HL-60 (cell line): ENCODE measurements around the gene TAS2R31.

Experiments used
- DNase-seq, 2 experiments: peaks; one replicate each; pipeline ENCODE4 v3.0.0-alpha.2; 2010 to 2020; ENCODE audit warnings: low read depth in 1 of 2, low spot score in 1 of 2
- H3K27ac ChIP-seq: fragments of 250-450 bp; sonication (Bioruptor Pico); replicated peaks from 2 replicates; pipeline ENCODE4 v1.5.1; 2020; ENCODE audit warnings: mild to moderate bottlenecking, moderate library complexity
- H3K27me3 ChIP-seq: fragments of 250-450 bp; sonication (Bioruptor Pico); 2 replicates; pipeline ENCODE4 v1.5.1; 2021; ENCODE audit warnings: mild to moderate bottlenecking, moderate library complexity; ENCODE audit not compliant: insufficient read depth, poor library complexity, severe bottlenecking
- H3K4me3 ChIP-seq: replicated peaks from 2 replicates; pipeline ENCODE4 v1.5.1; 2011; ENCODE audit warnings: mild to moderate bottlenecking, control low read depth, low read length; ENCODE audit not compliant: insufficient read depth
- GABPA ChIP-seq: IDR thresholded peaks from 2 replicates; pipeline ENCODE4 v1.6.1; 2012; ENCODE audit warnings: low read depth
- POLR2AphosphoS5 ChIP-seq: IDR thresholded peaks from 2 replicates; pipeline ENCODE4 v1.6.1; 2012; ENCODE audit warnings: low read depth
- REST ChIP-seq: IDR thresholded peaks from 2 replicates; pipeline ENCODE4 v1.6.1; 2012; ENCODE audit warnings: low read depth; ENCODE audit not compliant: insufficient replicate concordance
- SPI1 ChIP-seq: IDR thresholded peaks from 2 replicates; pipeline ENCODE4 v1.6.1; 2012; ENCODE audit warnings: low read depth, mild to moderate bottlenecking, borderline replicate concordance
- long read RNA-seq: library from polyadenylated mRNA; unstranded; transcript quantifications from one replicate; pipeline ENCODE4 v2.0.0, GENCODE V29; 2020
- TF ChIP-seq, protein P1 (sequence below): IDR thresholded peaks from one replicate; pipeline ENCODE4 v1.5.1; 2011; ENCODE audit warnings: low read length, control low read depth, inconsistent platforms; ENCODE audit not compliant: insufficient read depth

TAS2R31 gene
- long read RNA-seq = 0 reads

DNA sequence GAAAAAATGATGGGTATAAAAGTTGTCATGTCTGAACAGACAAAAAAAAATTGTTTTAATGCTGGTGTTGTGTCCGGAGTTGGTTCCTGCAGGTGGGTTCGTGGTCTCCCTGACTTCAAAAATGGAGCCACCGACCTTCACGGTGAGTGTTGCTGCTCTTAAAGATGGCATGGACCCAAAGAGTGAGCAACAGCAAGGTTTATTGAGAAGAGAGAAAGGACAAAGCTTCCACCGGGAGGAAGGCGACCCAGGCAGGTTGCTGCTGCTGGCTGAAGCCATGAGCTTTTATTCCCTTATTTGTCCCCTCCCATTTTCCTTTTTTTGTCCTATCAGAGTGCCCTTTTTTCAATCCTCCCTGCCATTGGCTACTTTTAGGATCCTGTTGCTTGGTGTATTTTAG is at the start of gene TAS2R31:
TAS2R31 (minus strand) TSS at position 101 of the 400 bp plus-strand sequence; CDS start at position 29, 72 bp downstream.
- no peak within 1 kb of the TSS for H3K27ac ChIP-seq

GRCh38 chr12:11078246-11078645 is 47.0 kb upstream of the TAS2R31 start:
- TF ChIP-seq GABPA = no peak
- TF ChIP-seq POLR2AphosphoS5 = no peak
- TF ChIP-seq, protein P1, sequence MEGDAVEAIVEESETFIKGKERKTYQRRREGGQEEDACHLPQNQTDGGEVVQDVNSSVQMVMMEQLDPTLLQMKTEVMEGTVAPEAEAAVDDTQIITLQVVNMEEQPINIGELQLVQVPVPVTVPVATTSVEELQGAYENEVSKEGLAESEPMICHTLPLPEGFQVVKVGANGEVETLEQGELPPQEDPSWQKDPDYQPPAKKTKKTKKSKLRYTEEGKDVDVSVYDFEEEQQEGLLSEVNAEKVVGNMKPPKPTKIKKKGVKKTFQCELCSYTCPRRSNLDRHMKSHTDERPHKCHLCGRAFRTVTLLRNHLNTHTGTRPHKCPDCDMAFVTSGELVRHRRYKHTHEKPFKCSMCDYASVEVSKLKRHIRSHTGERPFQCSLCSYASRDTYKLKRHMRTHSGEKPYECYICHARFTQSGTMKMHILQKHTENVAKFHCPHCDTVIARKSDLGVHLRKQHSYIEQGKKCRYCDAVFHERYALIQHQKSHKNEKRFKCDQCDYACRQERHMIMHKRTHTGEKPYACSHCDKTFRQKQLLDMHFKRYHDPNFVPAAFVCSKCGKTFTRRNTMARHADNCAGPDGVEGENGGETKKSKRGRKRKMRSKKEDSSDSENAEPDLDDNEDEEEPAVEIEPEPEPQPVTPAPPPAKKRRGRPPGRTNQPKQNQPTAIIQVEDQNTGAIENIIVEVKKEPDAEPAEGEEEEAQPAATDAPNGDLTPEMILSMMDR = no peak

More for the DNA sequence above, at the start of gene TAS2R31:
- Histone ChIP-seq H3K27me3 (no peaks in the 10 kb centered on the region), H3K4me3 (no peak within 1 kb of the TSS)
- no peak for DNase-seq
- TF ChIP-seq SPI1 (no peak), GABPA (no peak), REST (no peak), POLR2AphosphoS5 (no peak)
- TF ChIP-seq, protein P1 = no peak

GRCh38 chr12:11075642-11076041 is 44.4 kb upstream of the TAS2R31 start:
- no peak for DNase-seq
- Histone ChIP-seq H3K27ac (no peak overlapping the region), H3K4me3 (no peak overlapping the region), H3K27me3 (no peaks in the 10 kb centered on the region)
- no peak for TF ChIP-seq SPI1
- TF ChIP-seq GABPA = no peak
- TF ChIP-seq, protein P1 = no peak
- TF ChIP-seq POLR2AphosphoS5 = no peak
- TF ChIP-seq REST = no peak

More at GRCh38 chr12:11078246-11078645, 47.0 kb upstream of the TAS2R31 start:
- no peak for DNase-seq
- Histone ChIP-seq H3K4me3 (no peak overlapping the region), H3K27ac (no peak overlapping the region), H3K27me3 (no peaks in the 10 kb centered on the region)

DNA sequence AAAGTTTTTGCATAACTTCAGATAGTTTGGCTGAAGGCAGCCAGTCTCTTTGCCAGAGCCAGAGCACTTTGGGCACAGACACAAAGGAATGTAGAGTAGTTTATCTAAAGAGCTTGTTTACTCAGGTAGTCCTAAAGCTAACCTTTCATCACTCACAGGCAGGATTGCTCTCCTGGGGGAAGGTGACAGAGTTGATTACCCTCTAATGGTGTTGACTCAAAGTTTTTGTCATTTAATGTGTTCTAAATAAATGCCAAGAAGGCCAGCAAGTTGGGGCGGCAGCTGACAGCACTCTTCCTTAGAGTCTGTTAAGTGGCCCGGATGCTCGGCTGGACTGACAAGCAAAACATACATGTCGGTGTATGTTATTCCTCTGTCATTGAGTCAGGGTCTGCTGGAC is 40.2 kb upstream of the TAS2R31 start:
- DNase-seq = no peak

More for the DNA sequence above, 40.2 kb upstream of the TAS2R31 start:
- H3K4me3 ChIP-seq = no peak overlapping the region
- no peak overlapping the region for H3K27ac ChIP-seq
- no peaks in the 10 kb centered on the region for H3K27me3 ChIP-seq
- TF ChIP-seq REST (no peak), SPI1 (no peak), POLR2AphosphoS5 (no peak), GABPA (no peak)
- TF ChIP-seq, protein P1 = no peak
